Measurements from ENCODE around the gene GIT1. TPM values are rescaled to one million over a fixed set of nuclear protein-coding genes. Genes with fewer than 3 reads are reported as not detected.

GIT1 gene
- total and polyA plus RNA-seq, 7 donors, result 13.6 to 31.3 (median 17.4) TPM

GRCh38 chr17:29627951-29628350 lies 38.5 kb upstream of the GIT1 start:
- WGBS, 2 donors, result 89 to 93% methylated on average over 1 of the region's 1 CpG
- no peaks in the 10 kb centered on the region for H3K9me3 ChIP-seq
- H3K36me3 ChIP-seq, result peaks cover 0 to 35% (median 16%) of the 10 kb centered on the region in 4 donors
- intact Hi-C loops (cut with DNase I), result loop anchor here (10.0 kb wide), 1 partner anchor 307 kb away; the partner anchor contains the start of gene SSH2
- DNase-seq, result no peak
- H3K4me3 ChIP-seq, result no peak overlapping the region
- peak overlapping the region in 1 of 4 donors; percentile 25 for H3K27ac ChIP-seq
- H3K4me1 ChIP-seq, result peaks cover 0 to 7% (median 3%) of the 10 kb centered on the region in 4 donors
- H3K27me3 ChIP-seq, result no peaks in the 10 kb centered on the region
- TF ChIP-seq CTCF (IDR thresholded peaks at IDR 0.05) (no peak), POLR2A (IDR thresholded peaks at IDR 0.05) (no peak), POLR2AphosphoS5 (IDR thresholded peaks at IDR 0.05) (no peak), EP300 (IDR thresholded peaks at IDR 0.05) (no peak)

GRCh38 chr17:29625037-29625750 lies 35.7 kb upstream of the GIT1 start:
- H3K27ac ChIP-seq, result peak overlapping the region in 1 of 4 donors; percentile 29

GRCh38 chr17:29624586-29624985 lies 35.1 kb upstream of the GIT1 start:
- Histone ChIP-seq H3K4me3 (no peak overlapping the region), H3K27ac (peak overlapping the region in 1 of 4 donors; percentile 29), H3K9me3 (no peaks in the 10 kb centered on the region), H3K4me1 (peaks cover 0 to 38% (median 20%) of the 10 kb centered on the region in 4 donors), H3K36me3 (peaks cover 0 to 6% (median 0%) of the 10 kb centered on the region in 4 donors), H3K27me3 (no peaks in the 10 kb centered on the region)
- DNase-seq, result peak; percentile 0
- no peak for TF ChIP-seq CTCF (IDR thresholded peaks at IDR 0.05)
- no peak for TF ChIP-seq EP300 (IDR thresholded peaks at IDR 0.05)
- TF ChIP-seq POLR2A (IDR thresholded peaks at IDR 0.05), result no peak
- no peak for TF ChIP-seq POLR2AphosphoS5 (IDR thresholded peaks at IDR 0.05)
- intact Hi-C loops (cut with DNase I), result loop anchor here (10.0 kb wide), 1 partner anchor 310 kb away; the partner anchor contains the start of gene SSH2
- 77 to 79% methylated on average over 4 of the region's 4 CpGs for WGBS, 2 donors

More at GRCh38 chr17:29625037-29625750, 35.7 kb upstream of the GIT1 start:
- DNase-seq, result peak; percentile 41
- no peaks in the 10 kb centered on the region for H3K27me3 ChIP-seq
- no peaks in the 10 kb centered on the region for H3K9me3 ChIP-seq
- no peak overlapping the region for H3K4me3 ChIP-seq
- H3K4me1 ChIP-seq, result peaks cover 0 to 32% (median 17%) of the 10 kb centered on the region in 4 donors
- 89 to 90% methylated on average over 8 of the region's 8 CpGs for WGBS, 2 donors
- intact Hi-C loops (cut with DNase I), result loop anchor here (10.0 kb wide), 1 partner anchor 310 kb away; the partner anchor contains the start of gene SSH2
- TF ChIP-seq POLR2A (IDR thresholded peaks at IDR 0.05) (no peak), CTCF (IDR thresholded peaks at IDR 0.05) (no peak), POLR2AphosphoS5 (IDR thresholded peaks at IDR 0.05) (no peak), EP300 (IDR thresholded peaks at IDR 0.05) (no peak)
- peaks cover 0 to 9% (median 0%) of the 10 kb centered on the region in 4 donors for H3K36me3 ChIP-seq

- 58 to 63% methylated on average over 4 of the region's 4 CpGs for WGBS, 2 donors
- Histone ChIP-seq H3K27ac (peak overlapping the region; percentile 77 to 92 (median 86)), H3K36me3 (no peaks in the 10 kb centered on the region), H3K9me3 (no peaks in the 10 kb centered on the region), H3K4me3 (peak overlapping the region in 3 of 4 donors; percentile 55 to 76 (median 75)), H3K4me1 (peaks cover 0 to 51% (median 33%) of the 10 kb centered on the region in 4 donors), H3K27me3 (no peaks in the 10 kb centered on the region)
- TF ChIP-seq POLR2A (IDR thresholded peaks at IDR 0.05) (no peak), EP300 (IDR thresholded peaks at IDR 0.05) (no peak), POLR2AphosphoS5 (IDR thresholded peaks at IDR 0.05) (no peak), CTCF (IDR thresholded peaks at IDR 0.05) (no peak)
- DNase-seq, result no peak
- intact Hi-C loops (cut with DNase I), result loop anchor here (10.0 kb wide), 1 partner anchor 312 kb away; the partner anchor contains the start of gene SSH2
These were observed 33.8 kb upstream of the GIT1 start for GRCh38 chr17:29623283-29623647.
